Measurements from ENCODE around the gene GRAP2. TPM values are rescaled to one million over a fixed set of nuclear protein-coding genes. Genes with fewer than 3 reads are reported as not detected.

The GRAP2 gene
- total and polyA plus RNA-seq, 2 of the 8 experiments (the other 6 are each of a cell fraction or from before 2014, with no cell fraction given), result 0.08 TPM; not detected in 1

DNA sequence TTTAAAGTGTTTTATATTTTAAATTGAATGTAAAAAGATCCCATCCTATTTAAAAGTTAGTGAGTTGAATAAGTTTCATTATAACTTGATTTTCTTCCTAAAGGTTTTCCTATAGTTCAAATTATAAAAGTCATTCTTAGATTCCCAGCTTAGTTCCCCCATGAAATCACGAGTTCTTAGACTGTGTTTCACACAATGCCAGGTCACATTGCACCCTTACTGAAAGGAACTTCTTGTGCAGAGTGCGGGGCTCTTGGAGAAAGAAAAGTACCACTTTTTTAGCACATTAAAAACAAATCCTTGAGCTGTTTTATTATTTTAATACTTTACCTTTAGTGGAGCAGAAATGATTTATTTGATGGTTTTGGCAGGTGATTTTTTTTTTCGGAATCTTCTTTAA is 15.6 kb downstream of the GRAP2 start:
- POLR2A ChIA-PET (ENCODE audit: partially characterized antibody), result interaction anchor here (0.6 to 1.3 kb wide), 3 partner anchors 81 to 425 kb away, joined by 3 read pairs; no protein-coding TSS in a partner anchor
- 90% methylated on average over 3 of the region's 3 CpGs; no CpG with 5 or more reads in 1 of the 2 experiments for WGBS, 2 experiments (ENCODE audit: extremely low coverage in 1 of 2, insufficient coverage in 1 of 2, insufficient read length in 1 of 2, insufficient replicate concordance in 2 of 2, low coverage in 1 of 2, low lambda C conversion rate in 2 of 2, missing lambda C conversion rate in 1 of 2)
- no peaks in the 10 kb centered on the region for H3K79me2 ChIP-seq (ENCODE audit: control insufficient read depth in 1 of 2, insufficient read depth in 2 of 2, low read length in 2 of 2)

More for the DNA sequence above, 15.6 kb downstream of the GRAP2 start:
- Histone ChIP-seq H3K27ac (ENCODE audit: low read depth, low read length) (no peak overlapping the region), H3K18ac (ENCODE audit: extremely low read depth, low read length) (no peak overlapping the region), H2BK20ac (ENCODE audit: low read length) (no peak overlapping the region), H3K27me3 (replicated peaks in 1 of 4; ENCODE audit: control insufficient read depth in 3 of 4, extremely low read depth in 1 of 4, insufficient read depth in 3 of 4, low read length in 3 of 4) (no peaks in the 10 kb centered on the region), H2AFZ (ENCODE audit: low read length) (no peak overlapping the region), H3K9me3 (ENCODE audit: insufficient read depth in 2 of 2, low read depth in 1 of 2, low read length in 1 of 2) (no peaks in the 10 kb centered on the region), H3K4me3 (ENCODE audit: extremely low read depth in 1 of 4, insufficient read depth in 2 of 4, low read depth in 3 of 4, low read length in 4 of 4) (no peak overlapping the region), H2BK15ac (ENCODE audit: low read length) (no peak overlapping the region), H3K23me2 (ENCODE audit: low read depth, low read length) (no peaks in the 10 kb centered on the region), H4K5ac (ENCODE audit: insufficient read length, low read depth, low read length) (no peak overlapping the region), H3K56ac (replicated peaks; ENCODE audit: insufficient read length, low read depth, low read length) (no peak overlapping the region), H2BK120ac (replicated peaks; ENCODE audit: low read depth, low read length) (no peak overlapping the region), H3K4ac (replicated peaks; ENCODE audit: insufficient read length, low read depth, low read length) (no peak overlapping the region), H3K9ac (replicated peaks in 1 of 4; ENCODE audit: extremely low read depth in 1 of 4, low read depth in 3 of 4, low read length in 3 of 4) (no peak overlapping the region), H2BK5ac (ENCODE audit: low read depth, low read length) (no peak overlapping the region), H2BK12ac (ENCODE audit: low read depth, low read length) (no peak overlapping the region), H3K14ac (ENCODE audit: insufficient read length) (no peak overlapping the region), H3K79me1 (ENCODE audit: low read depth, low read length) (no peaks in the 10 kb centered on the region), H4K20me1 (replicated peaks in 1 of 2; ENCODE audit: control insufficient read depth in 1 of 2, insufficient read depth in 2 of 2, low read length in 2 of 2) (no peaks in the 10 kb centered on the region), H3K23ac (ENCODE audit: insufficient read length) (no peak overlapping the region), H3K4me2 (ENCODE audit: insufficient read depth in 1 of 2, low read depth in 2 of 2, low read length in 2 of 2) (no peak overlapping the region), H2AK5ac (ENCODE audit: low read depth, low read length) (no peak overlapping the region), H3K36me3 (ENCODE audit: control insufficient read depth in 2 of 4, insufficient read depth in 4 of 4, low read length in 3 of 4) (no peaks in the 10 kb centered on the region), H3K4me1 (replicated peaks in 1 of 4; ENCODE audit: control insufficient read depth in 3 of 4, insufficient read depth in 4 of 4, low read length in 3 of 4) (peaks cover 0 to 10% (median 3%) of the 10 kb centered on the region in 4 experiments; a peak in 6 of 7 replicates), H4K8ac (ENCODE audit: extremely low read depth, insufficient read depth, low read length) (no peak overlapping the region), H4K91ac (replicated peaks; ENCODE audit: insufficient read length, low read length) (no peak overlapping the region)
- DNase-seq (ENCODE audit: low read depth in 1 of 2, low spot score in 2 of 2), result no peak
- FAIRE-seq, result no peak
- CTCF ChIA-PET (ENCODE audit: partially characterized antibody), result interaction anchor here (0.6 to 1.9 kb wide), 9 partner anchors 9 to 119 kb away, joined by 3 to 5 read pairs (median 4); no protein-coding TSS in a partner anchor
- TF ChIP-seq TCF12 (IDR thresholded peaks at IDR 0.05; ENCODE audit: low read depth, low read length) (no peak), POLR2A (IDR thresholded peaks at IDR 0.05; ENCODE audit: control extremely low read depth in 1 of 2, low read depth in 2 of 2, low read length in 2 of 2) (no peak), CBX8 (IDR thresholded peaks at IDR 0.05; ENCODE audit: borderline replicate concordance, low read depth, low read length) (no peak), CHD2 (IDR thresholded peaks at IDR 0.05; ENCODE audit: low read length) (no peak), HDAC6 (IDR thresholded peaks at IDR 0.05; ENCODE audit: low read depth, low read length) (no peak), EP300 (IDR thresholded peaks at IDR 0.05; ENCODE audit: borderline replicate concordance in 1 of 2, low read depth in 2 of 2, low read length in 2 of 2) (no peak), MAFK (IDR thresholded peaks at IDR 0.05; ENCODE audit: low read depth, low read length) (no peak), PHF8 (conservative IDR thresholded peaks at IDR 0.05; ENCODE audit: low read depth, low read length) (no peak), TAF7 (optimal IDR thresholded peaks at IDR 0.05; ENCODE audit: borderline replicate concordance, low read depth, low read length) (no peak)
- TF ChIP-seq, protein P1, sequence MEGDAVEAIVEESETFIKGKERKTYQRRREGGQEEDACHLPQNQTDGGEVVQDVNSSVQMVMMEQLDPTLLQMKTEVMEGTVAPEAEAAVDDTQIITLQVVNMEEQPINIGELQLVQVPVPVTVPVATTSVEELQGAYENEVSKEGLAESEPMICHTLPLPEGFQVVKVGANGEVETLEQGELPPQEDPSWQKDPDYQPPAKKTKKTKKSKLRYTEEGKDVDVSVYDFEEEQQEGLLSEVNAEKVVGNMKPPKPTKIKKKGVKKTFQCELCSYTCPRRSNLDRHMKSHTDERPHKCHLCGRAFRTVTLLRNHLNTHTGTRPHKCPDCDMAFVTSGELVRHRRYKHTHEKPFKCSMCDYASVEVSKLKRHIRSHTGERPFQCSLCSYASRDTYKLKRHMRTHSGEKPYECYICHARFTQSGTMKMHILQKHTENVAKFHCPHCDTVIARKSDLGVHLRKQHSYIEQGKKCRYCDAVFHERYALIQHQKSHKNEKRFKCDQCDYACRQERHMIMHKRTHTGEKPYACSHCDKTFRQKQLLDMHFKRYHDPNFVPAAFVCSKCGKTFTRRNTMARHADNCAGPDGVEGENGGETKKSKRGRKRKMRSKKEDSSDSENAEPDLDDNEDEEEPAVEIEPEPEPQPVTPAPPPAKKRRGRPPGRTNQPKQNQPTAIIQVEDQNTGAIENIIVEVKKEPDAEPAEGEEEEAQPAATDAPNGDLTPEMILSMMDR (IDR thresholded peaks at IDR 0.05; ENCODE audit: control extremely low read depth in 1 of 3, insufficient read depth in 1 of 3, low read depth in 1 of 3, low read length in 3 of 3), result no peak

Data from H1 (cell line).